SK-N-SH treated with all-trans-retinoic acid at 6 μM for 48 hours (cell line): ENCODE data around the gene SREBF2.

ENCODE experiments used
- ATAC-seq: fragments of 200-7000 bp; cut with Tn5 transposase; 3 replicates; pipeline ENCODE4 v1.9.1; 2020; ENCODE audit warnings: mild to moderate bottlenecking, moderate library complexity
- ARNTL ChIP-seq: fragments of 450-650 bp; formaldehyde crosslinking; IDR thresholded peaks from 2 replicates; pipeline ENCODE4 v1.5.0; 2020; ENCODE audit warnings: low read depth, mild to moderate bottlenecking, moderate library complexity, borderline replicate concordance
- BACH2 ChIP-seq: fragments of 250-450 bp; sonication (Bioruptor Pico); IDR thresholded peaks from 2 replicates; pipeline ENCODE4 v1.9.0; 2021; ENCODE audit warnings: mild to moderate bottlenecking, borderline replicate concordance
- CSDC2 ChIP-seq: fragments of 250-450 bp; sonication (Bioruptor Pico); IDR thresholded peaks from 2 replicates; pipeline ENCODE4 v1.5.0; 2020; ENCODE audit warnings: mild to moderate bottlenecking, moderate library complexity
- ESRRG ChIP-seq: fragments of 250-450 bp; sonication (Bioruptor Pico); IDR thresholded peaks from 2 replicates; pipeline ENCODE4 v1.6.1; 2021; ENCODE audit warnings: mild to moderate bottlenecking
- GLIS3 ChIP-seq: fragments of 250-450 bp; sonication (Bioruptor Pico); IDR thresholded peaks from 2 replicates; pipeline ENCODE4 v1.5.0; 2020; ENCODE audit warnings: mild to moderate bottlenecking, moderate library complexity
- ISL1 ChIP-seq: fragments of 250-450 bp; sonication (Bioruptor Pico); IDR thresholded peaks from 2 replicates; pipeline ENCODE4 v2.1.2; 2022; ENCODE audit warnings: mild to moderate bottlenecking, moderate library complexity
- OSR1 ChIP-seq: fragments of 250-450 bp; sonication (Bioruptor Pico); IDR thresholded peaks from 2 replicates; pipeline ENCODE4 v1.8.0; 2022; ENCODE audit warnings: moderate library complexity, mild to moderate bottlenecking, inconsistent platforms
- RARB ChIP-seq: fragments of 250-450 bp; sonication (Bioruptor Pico); IDR thresholded peaks from 2 replicates; pipeline ENCODE4 v1.8.0; 2021; ENCODE audit warnings: mild to moderate bottlenecking, moderate library complexity
- SNAI2 ChIP-seq: fragments of 250-450 bp; sonication (Bioruptor Pico); IDR thresholded peaks from 2 replicates; pipeline ENCODE4 v1.5.0; 2020; ENCODE audit warnings: mild to moderate bottlenecking, moderate library complexity
- TCF4 ChIP-seq: fragments of 250-450 bp; sonication (Bioruptor Pico); IDR thresholded peaks from 2 replicates; pipeline ENCODE4 v1.8.0; 2021; ENCODE audit warnings: mild to moderate bottlenecking, moderate library complexity, borderline replicate concordance
- TOX ChIP-seq: fragments of 250-450 bp; sonication (Bioruptor Pico); IDR thresholded peaks from 2 replicates; pipeline ENCODE4 v1.8.0; 2021; ENCODE audit warnings: mild to moderate bottlenecking, moderate library complexity, borderline replicate concordance
- ZFP30 ChIP-seq: fragments of 450-650 bp; formaldehyde crosslinking; IDR thresholded peaks from 2 replicates; pipeline ENCODE4 v1.5.0; 2022; ENCODE audit warnings: mild to moderate bottlenecking, moderate library complexity
- ZNF565 ChIP-seq: fragments of 450-650 bp; formaldehyde crosslinking; conservative IDR thresholded peaks from 2 replicates; pipeline ENCODE4 v1.5.0; 2020; ENCODE audit warnings: low read depth, mild to moderate bottlenecking, moderate library complexity
- ZNF70 ChIP-seq: fragments of 450-650 bp; formaldehyde crosslinking; IDR thresholded peaks from 2 replicates; pipeline ENCODE4 v1.5.0; 2020; ENCODE audit warnings: mild to moderate bottlenecking, moderate library complexity
- TF ChIP-seq, protein P1 (sequence below): fragments of 250-450 bp; sonication (Bioruptor Pico); IDR thresholded peaks from 2 replicates; pipeline ENCODE4 v1.5.1; 2020; ENCODE audit warnings: low read depth, mild to moderate bottlenecking, moderate library complexity
- TF ChIP-seq, protein P2 (sequence below): fragments of 250-450 bp; sonication (Bioruptor Pico); IDR thresholded peaks from 2 replicates; pipeline ENCODE4 v1.5.0; 2020; ENCODE audit warnings: mild to moderate bottlenecking, moderate library complexity
- TF ChIP-seq, protein P3 (sequence below): fragments of 250-450 bp; sonication (Bioruptor Pico); IDR thresholded peaks from 2 replicates; pipeline ENCODE4 v1.8.0; 2020; ENCODE audit warnings: mild to moderate bottlenecking, moderate library complexity, borderline replicate concordance
- TF ChIP-seq, protein P4 (sequence below): fragments of 250-450 bp; sonication (Bioruptor Pico); IDR thresholded peaks from 2 replicates; pipeline ENCODE4 v1.8.0; 2021; ENCODE audit warnings: low read depth, mild to moderate bottlenecking, moderate library complexity, borderline replicate concordance
- TF ChIP-seq, protein P5 (sequence below): fragments of 250-450 bp; sonication (Bioruptor Pico); IDR thresholded peaks from 2 replicates; pipeline ENCODE4 v1.5.1; 2021; ENCODE audit warnings: mild to moderate bottlenecking, moderate library complexity

The SREBF2 gene

DNA sequence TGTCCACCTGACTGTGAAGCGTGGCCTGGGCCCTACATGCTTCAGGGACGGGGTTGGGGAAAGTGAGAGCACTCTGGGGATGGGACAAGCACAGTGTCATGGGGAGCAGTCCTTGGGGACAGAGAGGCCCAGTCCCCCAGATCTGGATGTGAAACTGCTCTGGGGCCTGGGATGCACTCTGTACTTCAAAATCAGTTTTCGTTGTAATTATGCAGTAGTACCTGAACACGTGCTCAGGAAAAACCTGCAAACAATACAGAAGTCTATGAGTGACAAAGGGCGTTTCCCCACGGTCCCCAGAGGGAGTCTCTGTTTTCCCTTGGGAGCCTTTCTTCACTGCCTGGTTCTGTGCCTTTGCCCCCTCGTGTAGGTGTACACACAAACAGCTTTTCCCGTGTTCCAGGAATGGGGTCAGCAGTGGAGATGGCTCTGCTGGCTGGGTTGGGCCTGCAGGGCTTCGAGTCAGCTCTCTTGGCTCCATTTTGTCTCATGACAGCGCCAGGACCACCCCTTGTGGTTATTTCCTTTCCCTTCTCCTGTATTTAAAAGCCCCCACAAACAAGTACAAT lies 98.9 kb downstream of the SREBF2 start:
- no peak for ATAC-seq
- no peak for TF ChIP-seq BACH2 (CRISPR knock-in tag)
- TF ChIP-seq, protein P1, sequence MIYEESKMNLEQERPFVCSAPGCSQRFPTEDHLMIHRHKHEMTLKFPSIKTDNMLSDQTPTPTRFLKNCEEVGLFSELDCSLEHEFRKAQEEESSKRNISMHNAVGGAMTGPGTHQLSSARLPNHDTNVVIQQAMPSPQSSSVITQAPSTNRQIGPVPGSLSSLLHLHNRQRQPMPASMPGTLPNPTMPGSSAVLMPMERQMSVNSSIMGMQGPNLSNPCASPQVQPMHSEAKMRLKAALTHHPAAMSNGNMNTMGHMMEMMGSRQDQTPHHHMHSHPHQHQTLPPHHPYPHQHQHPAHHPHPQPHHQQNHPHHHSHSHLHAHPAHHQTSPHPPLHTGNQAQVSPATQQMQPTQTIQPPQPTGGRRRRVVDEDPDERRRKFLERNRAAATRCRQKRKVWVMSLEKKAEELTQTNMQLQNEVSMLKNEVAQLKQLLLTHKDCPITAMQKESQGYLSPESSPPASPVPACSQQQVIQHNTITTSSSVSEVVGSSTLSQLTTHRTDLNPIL (CRISPR knock-in tag): no peak

DNA sequence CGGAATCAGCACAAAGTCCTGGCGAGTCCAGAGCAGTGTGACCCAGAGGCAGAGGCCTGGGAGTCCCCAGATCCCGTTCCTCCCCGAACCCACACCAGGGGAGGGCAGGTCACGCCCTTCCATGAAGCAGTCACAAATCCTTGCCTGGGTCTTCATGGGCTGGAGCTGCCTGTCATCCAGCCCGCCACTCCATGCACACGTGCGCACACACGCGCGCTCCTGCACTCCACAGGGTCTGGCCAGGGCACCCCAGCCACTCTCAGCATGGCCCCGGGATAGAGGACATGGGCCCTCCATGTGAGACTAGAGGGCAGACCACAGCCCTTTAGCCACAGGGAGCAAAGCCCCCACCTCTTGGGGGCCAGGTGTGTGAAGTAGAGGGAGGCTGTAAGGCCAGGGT lies 99.4 kb downstream of the SREBF2 start:
- ATAC-seq: no peak
- TF ChIP-seq, protein P2, sequence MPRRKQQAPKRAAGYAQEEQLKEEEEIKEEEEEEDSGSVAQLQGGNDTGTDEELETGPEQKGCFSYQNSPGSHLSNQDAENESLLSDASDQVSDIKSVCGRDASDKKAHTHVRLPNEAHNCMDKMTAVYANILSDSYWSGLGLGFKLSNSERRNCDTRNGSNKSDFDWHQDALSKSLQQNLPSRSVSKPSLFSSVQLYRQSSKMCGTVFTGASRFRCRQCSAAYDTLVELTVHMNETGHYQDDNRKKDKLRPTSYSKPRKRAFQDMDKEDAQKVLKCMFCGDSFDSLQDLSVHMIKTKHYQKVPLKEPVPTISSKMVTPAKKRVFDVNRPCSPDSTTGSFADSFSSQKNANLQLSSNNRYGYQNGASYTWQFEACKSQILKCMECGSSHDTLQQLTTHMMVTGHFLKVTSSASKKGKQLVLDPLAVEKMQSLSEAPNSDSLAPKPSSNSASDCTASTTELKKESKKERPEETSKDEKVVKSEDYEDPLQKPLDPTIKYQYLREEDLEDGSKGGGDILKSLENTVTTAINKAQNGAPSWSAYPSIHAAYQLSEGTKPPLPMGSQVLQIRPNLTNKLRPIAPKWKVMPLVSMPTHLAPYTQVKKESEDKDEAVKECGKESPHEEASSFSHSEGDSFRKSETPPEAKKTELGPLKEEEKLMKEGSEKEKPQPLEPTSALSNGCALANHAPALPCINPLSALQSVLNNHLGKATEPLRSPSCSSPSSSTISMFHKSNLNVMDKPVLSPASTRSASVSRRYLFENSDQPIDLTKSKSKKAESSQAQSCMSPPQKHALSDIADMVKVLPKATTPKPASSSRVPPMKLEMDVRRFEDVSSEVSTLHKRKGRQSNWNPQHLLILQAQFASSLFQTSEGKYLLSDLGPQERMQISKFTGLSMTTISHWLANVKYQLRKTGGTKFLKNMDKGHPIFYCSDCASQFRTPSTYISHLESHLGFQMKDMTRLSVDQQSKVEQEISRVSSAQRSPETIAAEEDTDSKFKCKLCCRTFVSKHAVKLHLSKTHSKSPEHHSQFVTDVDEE (CRISPR knock-in tag): no peak
- no peak for TF ChIP-seq ARNTL
- no peak for TF ChIP-seq GLIS3 (CRISPR knock-in tag)

DNA sequence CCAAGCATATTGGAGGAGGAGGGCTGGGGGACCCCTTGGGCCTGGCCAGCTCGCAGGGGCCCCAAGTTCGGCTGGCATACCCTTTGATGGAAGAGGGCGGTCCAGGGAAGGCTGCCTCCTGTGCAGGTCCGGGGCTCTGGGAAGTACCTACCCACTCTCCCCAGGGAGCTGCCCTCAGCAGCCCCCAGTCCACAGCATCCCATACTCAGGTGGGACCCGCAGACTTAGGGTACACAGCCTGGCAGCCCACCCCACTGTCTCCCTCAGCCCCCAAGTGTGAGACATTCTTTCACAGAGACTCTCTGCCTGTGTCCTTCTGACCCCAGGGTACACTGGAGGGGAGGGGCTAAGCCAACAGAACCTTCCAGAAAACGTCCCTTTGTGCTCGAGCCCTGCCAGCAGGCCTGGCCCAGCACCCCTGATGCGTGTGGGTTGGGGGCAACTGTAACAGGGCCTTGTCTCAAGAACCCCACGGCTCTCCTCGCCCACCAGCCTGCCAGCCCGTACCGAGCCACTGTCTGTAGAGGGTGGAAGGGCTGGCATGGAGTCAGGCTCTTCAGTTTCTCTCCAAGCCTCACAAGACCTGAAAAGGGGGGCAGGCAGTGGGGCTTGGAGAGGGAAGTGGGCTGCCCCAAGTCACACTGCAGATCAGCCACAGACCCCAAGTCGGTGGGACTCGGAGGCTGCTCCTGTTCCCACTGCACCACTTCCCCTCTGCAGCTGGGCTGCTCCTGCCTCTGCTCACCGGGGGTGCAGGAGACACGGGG lies 100.7 kb downstream of the SREBF2 start:
- TF ChIP-seq TCF4 (CRISPR knock-in tag) (no peak), BACH2 (CRISPR knock-in tag) (no peak), CSDC2 (CRISPR knock-in tag) (no peak), ARNTL (no peak), ISL1 (CRISPR knock-in tag) (no peak), TOX (CRISPR knock-in tag) (no peak), OSR1 (CRISPR knock-in tag) (no peak), ZFP30 (CRISPR knock-in tag) (no peak), ZNF565 (CRISPR knock-in tag) (no peak), SNAI2 (CRISPR knock-in tag) (no peak), RARB (CRISPR knock-in tag) (no peak), ZNF70 (CRISPR knock-in tag) (no peak), ESRRG (CRISPR knock-in tag) (no peak)
- TF ChIP-seq, protein P3, sequence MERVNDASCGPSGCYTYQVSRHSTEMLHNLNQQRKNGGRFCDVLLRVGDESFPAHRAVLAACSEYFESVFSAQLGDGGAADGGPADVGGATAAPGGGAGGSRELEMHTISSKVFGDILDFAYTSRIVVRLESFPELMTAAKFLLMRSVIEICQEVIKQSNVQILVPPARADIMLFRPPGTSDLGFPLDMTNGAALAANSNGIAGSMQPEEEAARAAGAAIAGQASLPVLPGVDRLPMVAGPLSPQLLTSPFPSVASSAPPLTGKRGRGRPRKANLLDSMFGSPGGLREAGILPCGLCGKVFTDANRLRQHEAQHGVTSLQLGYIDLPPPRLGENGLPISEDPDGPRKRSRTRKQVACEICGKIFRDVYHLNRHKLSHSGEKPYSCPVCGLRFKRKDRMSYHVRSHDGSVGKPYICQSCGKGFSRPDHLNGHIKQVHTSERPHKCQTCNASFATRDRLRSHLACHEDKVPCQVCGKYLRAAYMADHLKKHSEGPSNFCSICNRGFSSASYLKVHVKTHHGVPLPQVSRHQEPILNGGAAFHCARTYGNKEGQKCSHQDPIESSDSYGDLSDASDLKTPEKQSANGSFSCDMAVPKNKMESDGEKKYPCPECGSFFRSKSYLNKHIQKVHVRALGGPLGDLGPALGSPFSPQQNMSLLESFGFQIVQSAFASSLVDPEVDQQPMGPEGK (CRISPR knock-in tag): no peak
- TF ChIP-seq, protein P4, sequence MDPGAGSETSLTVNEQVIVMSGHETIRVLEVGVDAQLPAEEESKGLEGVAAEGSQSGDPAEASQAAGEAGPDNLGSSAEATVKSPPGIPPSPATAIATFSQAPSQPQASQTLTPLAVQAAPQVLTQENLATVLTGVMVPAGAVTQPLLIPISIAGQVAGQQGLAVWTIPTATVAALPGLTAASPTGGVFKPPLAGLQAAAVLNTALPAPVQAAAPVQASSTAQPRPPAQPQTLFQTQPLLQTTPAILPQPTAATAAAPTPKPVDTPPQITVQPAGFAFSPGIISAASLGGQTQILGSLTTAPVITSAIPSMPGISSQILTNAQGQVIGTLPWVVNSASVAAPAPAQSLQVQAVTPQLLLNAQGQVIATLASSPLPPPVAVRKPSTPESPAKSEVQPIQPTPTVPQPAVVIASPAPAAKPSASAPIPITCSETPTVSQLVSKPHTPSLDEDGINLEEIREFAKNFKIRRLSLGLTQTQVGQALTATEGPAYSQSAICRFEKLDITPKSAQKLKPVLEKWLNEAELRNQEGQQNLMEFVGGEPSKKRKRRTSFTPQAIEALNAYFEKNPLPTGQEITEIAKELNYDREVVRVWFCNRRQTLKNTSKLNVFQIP: no peak
- TF ChIP-seq, protein P1 (CRISPR knock-in tag): no peak
- TF ChIP-seq, protein P5, sequence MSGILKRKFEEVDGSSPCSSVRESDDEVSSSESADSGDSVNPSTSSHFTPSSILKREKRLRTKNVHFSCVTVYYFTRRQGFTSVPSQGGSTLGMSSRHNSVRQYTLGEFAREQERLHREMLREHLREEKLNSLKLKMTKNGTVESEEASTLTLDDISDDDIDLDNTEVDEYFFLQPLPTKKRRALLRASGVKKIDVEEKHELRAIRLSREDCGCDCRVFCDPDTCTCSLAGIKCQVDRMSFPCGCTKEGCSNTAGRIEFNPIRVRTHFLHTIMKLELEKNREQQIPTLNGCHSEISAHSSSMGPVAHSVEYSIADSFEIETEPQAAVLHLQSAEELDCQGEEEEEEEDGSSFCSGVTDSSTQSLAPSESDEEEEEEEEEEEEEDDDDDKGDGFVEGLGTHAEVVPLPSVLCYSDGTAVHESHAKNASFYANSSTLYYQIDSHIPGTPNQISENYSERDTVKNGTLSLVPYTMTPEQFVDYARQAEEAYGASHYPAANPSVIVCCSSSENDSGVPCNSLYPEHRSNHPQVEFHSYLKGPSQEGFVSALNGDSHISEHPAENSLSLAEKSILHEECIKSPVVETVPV (CRISPR knock-in tag): no peak
- ATAC-seq: no peak
